Upper lobe of right lung (tissue), 1 donor: Measurements from ENCODE around the gene PROCA1. TPM values are rescaled to one million over a fixed set of nuclear protein-coding genes. Genes with fewer than 3 reads are reported as not detected.

Experiments
- ATAC-seq: fragments of 200-7000 bp; cut with Tn5 transposase; one replicate; pipeline ENCODE4 v1.9.1; 2020; ENCODE audit warnings: mild to moderate bottlenecking, moderate library complexity
- DNase-seq: peaks from one replicate; pipeline ENCODE4 v3.0.0-alpha.2; 2020
- H3K27ac ChIP-seq: fragments of 200-600 bp; one replicate; pipeline ENCODE4 v1.8.0; 2022
- H3K27me3 ChIP-seq: fragments of 200-600 bp; one replicate; pipeline ENCODE4 v1.8.0; 2022; ENCODE audit warnings: mild to moderate bottlenecking
- H3K36me3 ChIP-seq: fragments of 200-600 bp; one replicate; pipeline ENCODE4 v1.8.0; 2022
- H3K4me1 ChIP-seq: fragments of 200-600 bp; one replicate; pipeline ENCODE4 v1.8.0; 2022
- H3K4me3 ChIP-seq: fragments of 200-600 bp; one replicate; pipeline ENCODE4 v1.8.0; 2022; ENCODE audit warnings: mild to moderate bottlenecking
- H3K9me3 ChIP-seq: fragments of 200-600 bp; one replicate; pipeline ENCODE4 v1.8.0; 2022
- intact Hi-C: fragments of 100-400 bp; cut with DNase I; formaldehyde crosslinking; loops from one replicate; pipeline ENCODE4 v1.11.0; 2022
- total RNA-seq: library from RNA; stranded (reverse); fragmentation: NEBNext Ultra II Directional; extraction: Animal tissue kit (Norgen Biotek cat#: 25700); gene quantifications from one replicate; pipeline ENCODE4 v1.2.1, GENCODE V29; 2021
- TF ChIP-seq, protein P1 (sequence below): fragments of 200-600 bp; IDR thresholded peaks from one replicate; pipeline ENCODE4 v1.8.0; 2022; ENCODE audit warnings: antibody characterized with exemption
- donor health status: DM: no; HTN: yes; CAD: no; lungs with severe emphysema.

Gene PROCA1
- total RNA-seq, 1 donor from 2014 or later = 3.3 TPM

DNA sequence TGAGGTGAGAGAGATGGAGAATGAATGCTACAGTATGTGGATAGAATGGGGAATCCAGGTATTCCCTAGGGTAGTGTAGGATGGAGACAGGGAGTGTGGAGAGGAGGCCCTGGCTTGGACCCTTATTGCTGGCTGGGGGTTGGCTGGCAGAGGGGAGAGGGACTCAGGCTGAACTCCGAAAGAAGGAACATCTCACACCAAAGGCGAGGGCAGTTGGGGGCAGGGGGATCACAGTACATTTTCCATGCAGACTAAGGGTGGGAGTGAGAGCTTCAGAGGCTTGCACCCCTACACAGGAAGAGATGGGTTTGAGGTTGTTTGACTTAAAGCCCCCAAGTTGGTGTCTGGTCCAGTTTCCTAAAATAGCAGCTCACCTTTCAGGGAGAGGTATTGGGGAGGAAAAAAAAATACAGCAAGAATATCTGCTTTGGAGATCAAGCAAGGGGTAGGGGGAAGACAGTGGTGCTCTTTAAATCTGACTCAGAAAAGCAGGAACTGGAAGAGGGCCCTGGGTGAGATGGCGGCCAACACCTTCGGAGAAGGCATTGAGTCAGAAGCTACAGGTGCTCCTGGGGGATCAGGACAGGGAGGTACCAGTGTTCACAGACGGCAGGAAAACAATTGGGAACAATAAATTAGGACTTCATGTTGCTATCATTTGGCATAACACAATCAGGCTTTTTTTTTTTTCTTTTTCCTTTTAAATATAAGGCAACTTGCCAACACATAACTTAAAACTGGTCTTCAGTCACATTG lies 44.5 kb upstream of the PROCA1 start:
- TF ChIP-seq, protein P1, sequence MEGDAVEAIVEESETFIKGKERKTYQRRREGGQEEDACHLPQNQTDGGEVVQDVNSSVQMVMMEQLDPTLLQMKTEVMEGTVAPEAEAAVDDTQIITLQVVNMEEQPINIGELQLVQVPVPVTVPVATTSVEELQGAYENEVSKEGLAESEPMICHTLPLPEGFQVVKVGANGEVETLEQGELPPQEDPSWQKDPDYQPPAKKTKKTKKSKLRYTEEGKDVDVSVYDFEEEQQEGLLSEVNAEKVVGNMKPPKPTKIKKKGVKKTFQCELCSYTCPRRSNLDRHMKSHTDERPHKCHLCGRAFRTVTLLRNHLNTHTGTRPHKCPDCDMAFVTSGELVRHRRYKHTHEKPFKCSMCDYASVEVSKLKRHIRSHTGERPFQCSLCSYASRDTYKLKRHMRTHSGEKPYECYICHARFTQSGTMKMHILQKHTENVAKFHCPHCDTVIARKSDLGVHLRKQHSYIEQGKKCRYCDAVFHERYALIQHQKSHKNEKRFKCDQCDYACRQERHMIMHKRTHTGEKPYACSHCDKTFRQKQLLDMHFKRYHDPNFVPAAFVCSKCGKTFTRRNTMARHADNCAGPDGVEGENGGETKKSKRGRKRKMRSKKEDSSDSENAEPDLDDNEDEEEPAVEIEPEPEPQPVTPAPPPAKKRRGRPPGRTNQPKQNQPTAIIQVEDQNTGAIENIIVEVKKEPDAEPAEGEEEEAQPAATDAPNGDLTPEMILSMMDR = no peak
- ATAC-seq (no peak), DNase-seq (peak; percentile 28)
- H3K9me3 ChIP-seq = no peaks in the 10 kb centered on the region
- peaks cover 12% of the 10 kb centered on the region for H3K4me1 ChIP-seq
- no peaks in the 10 kb centered on the region for H3K27me3 ChIP-seq
- H3K27ac ChIP-seq = no peak overlapping the region
- H3K36me3 ChIP-seq = peaks cover 27% of the 10 kb centered on the region
- H3K4me3 ChIP-seq = no peak overlapping the region
- intact Hi-C loops = no loop called here

DNA sequence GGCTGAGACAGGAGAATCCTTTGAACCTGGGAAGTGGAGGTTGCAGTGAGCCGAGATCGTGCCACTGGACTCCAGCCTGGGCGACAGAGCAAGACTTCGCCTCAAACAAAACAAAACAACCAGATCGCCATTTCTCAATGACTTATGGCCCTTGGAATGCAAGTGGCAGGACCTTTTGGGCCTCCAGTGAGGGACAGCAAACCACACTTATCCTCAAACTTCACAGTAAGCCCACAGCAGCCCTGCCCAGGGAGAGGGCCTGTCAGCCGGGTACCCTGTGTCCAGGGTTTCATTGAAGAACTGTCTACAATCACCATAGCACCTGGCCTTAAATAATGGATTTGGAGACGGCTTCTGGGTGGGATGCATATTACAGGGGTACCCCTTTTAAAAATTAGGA lies 43.8 kb upstream of the PROCA1 start:
- Histone ChIP-seq H3K27ac (no peak overlapping the region), H3K4me3 (no peak overlapping the region), H3K9me3 (no peaks in the 10 kb centered on the region), H3K36me3 (peaks cover 27% of the 10 kb centered on the region), H3K27me3 (no peaks in the 10 kb centered on the region), H3K4me1 (peaks cover 5% of the 10 kb centered on the region)
- TF ChIP-seq, protein P1 = no peak
- ATAC-seq (no peak), DNase-seq (peak; percentile 34)
- intact Hi-C loops = no loop called here

- intact Hi-C loops = no loop called here
- TF ChIP-seq, protein P1 = no peak
- no peaks in the 10 kb centered on the region for H3K9me3 ChIP-seq
These were observed 40.1 kb upstream of the PROCA1 start for GRCh38 chr17:28751600-28752366.

GRCh38 chr17:28750178-28751047 lies 38.7 kb upstream of the PROCA1 start:
- Histone ChIP-seq H3K9me3 (no peaks in the 10 kb centered on the region), H3K27me3 (no peaks in the 10 kb centered on the region), H3K4me1 (peaks cover 49% of the 10 kb centered on the region), H3K27ac (no peak overlapping the region), H3K36me3 (peaks cover 25% of the 10 kb centered on the region), H3K4me3 (no peak overlapping the region)
- peak; percentile 95 for DNase-seq
- TF ChIP-seq, protein P1 = peak; percentile 100
- peak; percentile 82 for ATAC-seq
- intact Hi-C loops = no loop called here

More at GRCh38 chr17:28751600-28752366, 40.1 kb upstream of the PROCA1 start:
- no peaks in the 10 kb centered on the region for H3K27me3 ChIP-seq
- H3K4me3 ChIP-seq = no peak overlapping the region
- H3K36me3 ChIP-seq = peaks cover 25% of the 10 kb centered on the region
- H3K27ac ChIP-seq = no peak overlapping the region
- peaks cover 38% of the 10 kb centered on the region for H3K4me1 ChIP-seq
- DNase-seq (no peak), ATAC-seq (no peak)

DNA sequence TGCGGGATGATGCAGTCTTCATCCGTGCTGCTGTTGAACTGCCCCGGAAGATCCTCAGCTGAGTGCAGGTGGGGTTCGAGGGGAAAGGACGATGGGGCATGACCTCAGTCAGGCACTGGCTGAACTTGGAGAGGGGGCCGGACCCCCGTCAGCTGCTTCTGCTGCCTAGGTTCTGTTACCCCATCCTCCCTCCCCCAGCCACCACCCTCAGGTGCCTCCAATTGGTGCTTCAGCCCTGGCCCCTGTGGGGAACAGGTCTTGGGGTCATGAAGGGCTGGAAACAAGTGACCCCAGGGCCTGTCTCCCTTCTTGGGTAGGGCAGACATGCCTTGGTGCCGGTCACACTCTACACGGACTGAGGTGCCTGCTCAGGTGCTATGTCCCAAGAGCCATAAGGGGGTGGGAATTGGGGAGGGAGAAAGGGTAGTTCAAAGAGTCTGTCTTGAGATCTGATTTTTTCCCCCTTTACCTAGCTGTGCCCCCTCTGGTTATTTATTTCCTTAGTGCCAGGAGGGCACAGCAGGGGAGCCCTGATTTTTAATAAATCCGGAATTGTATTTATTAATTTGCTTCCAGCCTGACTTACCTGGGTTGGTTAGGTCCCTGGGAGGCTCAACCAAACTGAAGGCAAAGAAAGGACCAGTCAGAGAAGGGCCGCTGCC lies 38.0 kb upstream of the PROCA1 start:
- ATAC-seq = no peak
- Histone ChIP-seq H3K36me3 (peaks cover 25% of the 10 kb centered on the region), H3K4me3 (no peak overlapping the region), H3K9me3 (no peaks in the 10 kb centered on the region), H3K27me3 (no peaks in the 10 kb centered on the region), H3K4me1 (peaks cover 49% of the 10 kb centered on the region), H3K27ac (peak overlapping the region; percentile 36)
- intact Hi-C loops = no loop called here
- DNase-seq = peak; percentile 65
- TF ChIP-seq, protein P1 = no peak
